ENCODE results near the gene CCDC27.

- TF ChIP-seq, protein P1, sequence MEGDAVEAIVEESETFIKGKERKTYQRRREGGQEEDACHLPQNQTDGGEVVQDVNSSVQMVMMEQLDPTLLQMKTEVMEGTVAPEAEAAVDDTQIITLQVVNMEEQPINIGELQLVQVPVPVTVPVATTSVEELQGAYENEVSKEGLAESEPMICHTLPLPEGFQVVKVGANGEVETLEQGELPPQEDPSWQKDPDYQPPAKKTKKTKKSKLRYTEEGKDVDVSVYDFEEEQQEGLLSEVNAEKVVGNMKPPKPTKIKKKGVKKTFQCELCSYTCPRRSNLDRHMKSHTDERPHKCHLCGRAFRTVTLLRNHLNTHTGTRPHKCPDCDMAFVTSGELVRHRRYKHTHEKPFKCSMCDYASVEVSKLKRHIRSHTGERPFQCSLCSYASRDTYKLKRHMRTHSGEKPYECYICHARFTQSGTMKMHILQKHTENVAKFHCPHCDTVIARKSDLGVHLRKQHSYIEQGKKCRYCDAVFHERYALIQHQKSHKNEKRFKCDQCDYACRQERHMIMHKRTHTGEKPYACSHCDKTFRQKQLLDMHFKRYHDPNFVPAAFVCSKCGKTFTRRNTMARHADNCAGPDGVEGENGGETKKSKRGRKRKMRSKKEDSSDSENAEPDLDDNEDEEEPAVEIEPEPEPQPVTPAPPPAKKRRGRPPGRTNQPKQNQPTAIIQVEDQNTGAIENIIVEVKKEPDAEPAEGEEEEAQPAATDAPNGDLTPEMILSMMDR (IDR thresholded peaks at IDR 0.05) = no peak
- TF ChIP-seq EZH2phosphoT487 (IDR thresholded peaks at IDR 0.05) (no peak), EZH2 (IDR thresholded peaks at IDR 0.05) (no peak)
Measured at GRCh38 chr1:3814065-3814464, 61.8 kb downstream of the CCDC27 start.

Measured in neural progenitor cell (in vitro differentiated cells).